ENCODE results near the gene NDUFS2.
"Not testable (repeated sequence)": the region's sequence is repeated elsewhere in the genome, so short reads cannot be mapped to it uniquely, and the experiment has no call there.

The NDUFS2 gene

GRCh38 chr1:161222175-161223019, 20.2 kb downstream of the NDUFS2 start:
- no peak for DNase-seq

- DNase-seq: no peak
These were observed 21.9 kb downstream of the NDUFS2 start for GRCh38 chr1:161223805-161224694.

- DNase-seq: not testable (repeated sequence)
These were observed 22.5 kb downstream of the NDUFS2 start for GRCh38 chr1:161224695-161225087.

- DNase-seq: no peak
These were observed 23.0 kb downstream of the NDUFS2 start for GRCh38 chr1:161225178-161225533.

- DNase-seq: peak; percentile 100
These were observed 23.6 kb downstream of the NDUFS2 start, which contains the start of gene TOMM40L for GRCh38 chr1:161225534-161226319. Gene TOMM40L, plus strand, starts transcription at chr1:161226060. Its CDS starts 430 bp downstream, at chr1:161226490.

GRCh38 chr1:161226320-161226711, 24.1 kb downstream of the NDUFS2 start:
- DNase-seq: no peak

- no peak for DNase-seq
These were observed 24.6 kb downstream of the NDUFS2 start for GRCh38 chr1:161226759-161227158.

GRCh38 chr1:161227196-161227871, 25.2 kb downstream of the NDUFS2 start:
- DNase-seq: peak; percentile 69

- no peak for DNase-seq
These were observed 25.9 kb downstream of the NDUFS2 start for GRCh38 chr1:161228032-161228431.

- no peak for DNase-seq
These were observed 27.7 kb downstream of the NDUFS2 start for GRCh38 chr1:161229896-161230295.

- no peak for DNase-seq
These were observed 28.6 kb downstream of the NDUFS2 start for GRCh38 chr1:161230762-161231161.

- DNase-seq: no peak
These were observed 30.9 kb downstream of the NDUFS2 start for GRCh38 chr1:161233102-161233501.

- DNase-seq: no peak
These were observed 34.0 kb downstream of the NDUFS2 start for GRCh38 chr1:161235957-161236775.

GRCh38 chr1:161238039-161238473, 35.9 kb downstream of the NDUFS2 start, which contains the start of gene NR1I3:
Gene NR1I3, minus strand, starts transcription at chr1:161238203. Its CDS starts 1,638 bp downstream, at chr1:161236565.
- no peak for DNase-seq

GRCh38 chr1:161241682-161242081, 39.5 kb downstream of the NDUFS2 start:
- no peak for DNase-seq

GRCh38 chr1:161242313-161242712, 40.1 kb downstream of the NDUFS2 start:
- DNase-seq: no peak

- DNase-seq: no peak
These were observed 42.7 kb downstream of the NDUFS2 start for GRCh38 chr1:161244888-161245287.

- not testable (repeated sequence) for DNase-seq
These were observed 47.9 kb downstream of the NDUFS2 start for GRCh38 chr1:161250100-161250499.

GRCh38 chr1:161250829-161251228, 48.7 kb downstream of the NDUFS2 start:
- no peak for DNase-seq

- DNase-seq: no peak
These were observed 49.4 kb downstream of the NDUFS2 start for GRCh38 chr1:161251579-161251978.

GRCh38 chr1:161255302-161255701, 53.1 kb downstream of the NDUFS2 start:
- not testable (repeated sequence) for DNase-seq
